SU-DHL-6 (cell line): ENCODE data around the gene E2F1.

ENCODE experiments used
- H2AFZ ChIP-seq: fragments of 200-600 bp; sonication (generic); 2 replicates; pipeline ENCODE4 v1.6.1; 2014; ENCODE audit warnings: low read depth, mild to moderate bottlenecking, moderate library complexity, mixed read lengths, antibody characterized with exemption, low read length; ENCODE audit not compliant: severe bottlenecking
- H3F3A ChIP-seq: fragments of 200-600 bp; shearing (Covaris generic); 2 replicates; pipeline ENCODE4 v1.6.0; 2016; ENCODE audit warnings: antibody characterized with exemption, mild to moderate bottlenecking; ENCODE audit not compliant: insufficient read depth
- H3K27ac ChIP-seq: fragments of 200-600 bp; sonication (generic); 2 replicates; pipeline ENCODE4 v1.5.1; 2016; ENCODE audit warnings: low read depth, mild to moderate bottlenecking, low read length, moderate library complexity, mixed read lengths
- H3K27me3 ChIP-seq: fragments of 200-600 bp; sonication (generic), shearing (Covaris generic); 2 replicates; pipeline ENCODE4 v1.6.0; 2014; ENCODE audit warnings: mild to moderate bottlenecking, low read length
- H3K36me3 ChIP-seq: fragments of 200-600 bp; sonication (generic); 2 replicates; pipeline ENCODE4 v1.6.1; 2014; ENCODE audit warnings: mild to moderate bottlenecking, low read length, mixed read lengths
- H3K4me2 ChIP-seq: fragments of 300-600, 200-600 bp; shearing (Covaris generic), sonication (generic); 2 replicates; pipeline ENCODE4 v1.6.0; 2014; ENCODE audit warnings: low read length, low read depth, mild to moderate bottlenecking; ENCODE audit not compliant: poor library complexity, severe bottlenecking
- H3K4me3 ChIP-seq: fragments of 200-600 bp; sonication (generic); 2 replicates; pipeline ENCODE4 v1.5.1; 2014; ENCODE audit warnings: antibody characterized with exemption, low read length, mild to moderate bottlenecking, mixed read lengths; ENCODE audit not compliant: insufficient read depth, poor library complexity, severe bottlenecking
- H3K79me2 ChIP-seq: fragments of 200-600 bp; sonication (generic); 2 replicates; pipeline ENCODE4 v1.6.1; 2014; ENCODE audit warnings: mild to moderate bottlenecking, low read length, moderate library complexity; ENCODE audit not compliant: insufficient read depth
- H3K9ac ChIP-seq: fragments of 200-600 bp; sonication (generic); 2 replicates; pipeline ENCODE4 v1.7.0; 2014; ENCODE audit warnings: mild to moderate bottlenecking, low read length
- H3K9me2 ChIP-seq: fragments of 200-600 bp; sonication (generic); replicated peaks from 2 replicates; pipeline ENCODE4 v1.6.1; 2014; ENCODE audit warnings: low read length; ENCODE audit not compliant: insufficient read depth
- H3K9me3 ChIP-seq: fragments of 200-600 bp; sonication (generic); 2 replicates; pipeline ENCODE4 v1.6.1; 2014; ENCODE audit warnings: low read length, mixed read lengths; ENCODE audit not compliant: insufficient read depth
- H4K20me1 ChIP-seq: fragments of 200-600 bp; sonication (generic); 2 replicates; pipeline ENCODE4 v1.6.1; 2014; ENCODE audit warnings: low read depth, mild to moderate bottlenecking, antibody characterized with exemption, low read length, moderate library complexity, mixed read lengths
- CTCF ChIP-seq: fragments of 200-600 bp; sonication (generic); IDR thresholded peaks from one replicate; pipeline ENCODE4 v1.5.1; 2017; ENCODE audit warnings: antibody characterized with exemption, mild to moderate bottlenecking, low read length, moderate library complexity; ENCODE audit not compliant: insufficient read depth, poor library complexity, severe bottlenecking
- EZH2phosphoT487 ChIP-seq: fragments of 200-600 bp; sonication (generic), shearing (Covaris generic); conservative IDR thresholded peaks from 2 replicates; pipeline ENCODE4 v1.6.1; 2018; ENCODE audit warnings: mild to moderate bottlenecking, antibody characterized with exemption, low read length, moderate library complexity, mixed read lengths

E2F1 gene

GRCh38 chr20:33689493-33689892 is 3.3 kb upstream of the E2F1 start:
- no peak overlapping the region for H2AFZ ChIP-seq
- H3K9me2 ChIP-seq = no peaks in the 10 kb centered on the region
- peaks cover 7% of the 10 kb centered on the region for H3K79me2 ChIP-seq
- no peak overlapping the region for H3K27ac ChIP-seq
- H3K9ac ChIP-seq = no peak overlapping the region
- no peaks in the 10 kb centered on the region for H3K9me3 ChIP-seq
- H3K27me3 ChIP-seq = no peaks in the 10 kb centered on the region
- TF ChIP-seq EZH2phosphoT487 (no peak), CTCF (no peak)
- H3K4me2 ChIP-seq = no peak overlapping the region
- no peaks in the 10 kb centered on the region for H4K20me1 ChIP-seq
- peaks cover 17% of the 10 kb centered on the region; the same call in 1 of the 2 replicates for H3F3A ChIP-seq
- H3K4me3 ChIP-seq = no peak overlapping the region
- H3K36me3 ChIP-seq = no peaks in the 10 kb centered on the region

- peaks cover 12% of the 10 kb centered on the region for H3K79me2 ChIP-seq
- no peaks in the 10 kb centered on the region for H3K9me2 ChIP-seq
- no peaks in the 10 kb centered on the region for H3K27me3 ChIP-seq
- H3K4me3 ChIP-seq = no peak overlapping the region
- peaks cover 22% of the 10 kb centered on the region; the same call in 1 of the 2 replicates for H3F3A ChIP-seq
- TF ChIP-seq EZH2phosphoT487 = no peak
- no peak overlapping the region for H2AFZ ChIP-seq
- no peaks in the 10 kb centered on the region for H3K9me3 ChIP-seq
- no peak overlapping the region for H3K9ac ChIP-seq
- H4K20me1 ChIP-seq = no peaks in the 10 kb centered on the region
- no peak overlapping the region for H3K27ac ChIP-seq
- H3K36me3 ChIP-seq = no peaks in the 10 kb centered on the region
- no peak overlapping the region for H3K4me2 ChIP-seq
These were observed 2.8 kb upstream of the E2F1 start for GRCh38 chr20:33688938-33689424.

GRCh38 chr20:33687993-33688937 is 2.1 kb upstream of the E2F1 start:
- Histone ChIP-seq H3K27ac (no peak overlapping the region), H3K9me2 (no peaks in the 10 kb centered on the region), H3K9ac (no peak overlapping the region), H2AFZ (no peak overlapping the region), H3K27me3 (no peaks in the 10 kb centered on the region), H3F3A (peaks cover 29% of the 10 kb centered on the region; the same call in 1 of the 2 replicates), H3K4me2 (no peak overlapping the region), H3K36me3 (no peaks in the 10 kb centered on the region), H3K4me3 (no peak overlapping the region), H4K20me1 (no peaks in the 10 kb centered on the region), H3K9me3 (no peaks in the 10 kb centered on the region), H3K79me2 (peaks cover 19% of the 10 kb centered on the region)
- no peak for TF ChIP-seq EZH2phosphoT487
- TF ChIP-seq CTCF = no peak

- Histone ChIP-seq H3K9me2 (no peaks in the 10 kb centered on the region), H3K79me2 (peaks cover 27% of the 10 kb centered on the region), H3K27ac (no peak overlapping the region), H3K9me3 (no peaks in the 10 kb centered on the region), H4K20me1 (no peaks in the 10 kb centered on the region), H2AFZ (no peak overlapping the region), H3F3A (peaks cover 35% of the 10 kb centered on the region; the same call in 1 of the 2 replicates), H3K4me3 (no peak overlapping the region), H3K9ac (no peak overlapping the region; the same call in 1 of the 2 replicates), H3K36me3 (no peaks in the 10 kb centered on the region), H3K4me2 (no peak overlapping the region), H3K27me3 (no peaks in the 10 kb centered on the region)
- no peak for TF ChIP-seq CTCF
- no peak for TF ChIP-seq EZH2phosphoT487
These were observed 1.3 kb upstream of the E2F1 start for GRCh38 chr20:33687370-33687915.
